Measurements from ENCODE around the gene HOXA6. TPM values are rescaled to one million over a fixed set of nuclear protein-coding genes. Genes with fewer than 3 reads are reported as not detected.

Gene HOXA6
- total RNA-seq, 4 donors from 2014 or later, result 1.1 to 13.1 (median 6.4) TPM

DNA sequence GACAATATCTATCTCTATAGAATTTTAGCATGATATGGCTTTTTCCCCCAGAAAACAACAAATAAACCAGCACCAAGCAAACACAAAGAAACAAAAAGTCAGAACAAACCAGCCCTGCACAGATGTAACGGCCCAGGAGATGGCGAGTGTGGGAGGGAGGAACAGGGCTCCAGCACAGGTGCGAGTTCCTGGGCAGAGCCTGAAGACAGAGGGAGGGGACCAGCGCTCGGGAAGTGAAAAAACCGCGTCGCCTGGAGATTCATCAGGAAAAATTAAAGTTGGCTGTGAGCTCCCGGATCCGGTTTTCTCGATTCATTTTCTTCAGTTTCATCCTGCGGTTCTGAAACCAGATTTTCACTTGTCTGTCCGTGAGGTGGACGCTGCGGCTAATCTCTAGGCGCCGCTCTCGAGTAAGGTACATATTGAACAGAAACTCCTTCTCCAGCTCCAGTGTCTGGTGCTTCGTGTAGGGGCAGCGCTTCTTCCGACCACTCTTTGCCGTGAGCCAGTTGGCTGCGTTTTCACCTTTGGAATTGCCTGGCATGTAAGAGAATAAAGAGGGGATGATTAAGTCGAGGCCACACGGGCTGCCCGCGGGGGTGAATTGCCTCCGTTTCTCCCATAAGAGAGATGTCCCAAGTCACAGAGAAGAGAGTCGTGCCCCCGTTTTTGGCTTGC lies 24.2 kb upstream of the HOXA6 start:
- DNase-seq (ENCODE audit: low spot score), result peak; percentile 20
- ATAC-seq (ENCODE audit: low FRiP score), result no peak
- TF ChIP-seq, protein P1, sequence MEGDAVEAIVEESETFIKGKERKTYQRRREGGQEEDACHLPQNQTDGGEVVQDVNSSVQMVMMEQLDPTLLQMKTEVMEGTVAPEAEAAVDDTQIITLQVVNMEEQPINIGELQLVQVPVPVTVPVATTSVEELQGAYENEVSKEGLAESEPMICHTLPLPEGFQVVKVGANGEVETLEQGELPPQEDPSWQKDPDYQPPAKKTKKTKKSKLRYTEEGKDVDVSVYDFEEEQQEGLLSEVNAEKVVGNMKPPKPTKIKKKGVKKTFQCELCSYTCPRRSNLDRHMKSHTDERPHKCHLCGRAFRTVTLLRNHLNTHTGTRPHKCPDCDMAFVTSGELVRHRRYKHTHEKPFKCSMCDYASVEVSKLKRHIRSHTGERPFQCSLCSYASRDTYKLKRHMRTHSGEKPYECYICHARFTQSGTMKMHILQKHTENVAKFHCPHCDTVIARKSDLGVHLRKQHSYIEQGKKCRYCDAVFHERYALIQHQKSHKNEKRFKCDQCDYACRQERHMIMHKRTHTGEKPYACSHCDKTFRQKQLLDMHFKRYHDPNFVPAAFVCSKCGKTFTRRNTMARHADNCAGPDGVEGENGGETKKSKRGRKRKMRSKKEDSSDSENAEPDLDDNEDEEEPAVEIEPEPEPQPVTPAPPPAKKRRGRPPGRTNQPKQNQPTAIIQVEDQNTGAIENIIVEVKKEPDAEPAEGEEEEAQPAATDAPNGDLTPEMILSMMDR (IDR thresholded peaks at IDR 0.05), result no peak

DNA sequence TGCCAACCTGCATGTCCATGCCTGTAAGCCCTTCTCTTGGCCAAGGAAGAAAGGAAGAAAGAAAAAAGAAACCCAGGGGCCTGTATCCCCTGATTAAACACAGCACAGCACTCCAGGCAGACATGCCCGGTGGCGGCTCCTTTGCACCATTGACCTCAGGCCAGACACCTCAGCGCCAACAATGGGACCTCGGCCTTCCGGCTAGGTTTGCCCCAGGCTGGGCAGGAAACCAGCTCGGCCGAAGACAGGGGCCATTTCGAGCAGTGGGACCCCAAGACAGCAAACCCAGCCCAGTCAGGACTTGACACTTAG lies 23.7 kb upstream of the HOXA6 start:
- DNase-seq (ENCODE audit: low spot score), result peak; percentile 14
- no peak for ATAC-seq (ENCODE audit: low FRiP score)

DNA sequence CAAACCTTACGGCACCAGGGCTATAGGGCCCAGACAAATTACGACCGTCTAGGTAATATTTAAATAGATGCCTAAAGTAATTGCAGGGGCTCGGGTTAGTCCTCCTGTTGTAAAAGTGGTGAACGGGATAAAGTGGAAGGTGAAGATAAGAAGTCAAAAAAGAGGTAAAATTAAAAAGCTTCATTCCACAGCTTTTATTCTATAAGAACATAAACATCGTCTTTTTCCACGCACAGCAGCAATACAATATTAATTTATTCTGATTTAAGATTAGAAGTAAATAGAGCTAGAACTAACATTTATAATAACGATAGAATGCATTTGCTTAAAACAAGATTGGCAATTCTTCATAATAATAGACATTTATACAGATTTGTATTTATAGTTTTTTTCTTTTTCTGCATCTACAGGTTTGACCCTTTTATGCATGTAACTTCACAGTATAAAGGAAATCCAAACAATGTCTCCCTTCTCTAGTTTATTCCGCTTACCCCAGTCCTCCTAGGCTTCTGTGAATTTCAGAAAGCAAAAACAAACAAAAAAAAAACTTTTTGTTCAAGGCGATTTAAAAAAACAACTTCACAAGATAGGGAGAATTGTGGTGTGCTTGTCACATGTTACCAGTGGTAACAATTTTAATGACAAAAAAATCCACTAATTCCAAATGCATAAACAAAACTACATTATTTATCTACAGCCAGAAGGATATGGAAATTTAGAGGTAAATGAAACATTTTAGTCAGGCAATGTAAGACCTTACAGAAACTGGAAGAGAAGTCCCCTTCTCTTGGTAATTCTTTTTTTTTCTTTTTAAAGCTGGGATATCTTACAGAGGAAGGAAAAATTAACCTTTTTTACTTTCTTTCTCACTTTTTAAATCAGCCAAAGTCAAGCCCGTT lies 23.1 kb upstream of the HOXA6 start:
- no peak for ATAC-seq (ENCODE audit: low FRiP score)
- no peak for DNase-seq (ENCODE audit: low spot score)
- TF ChIP-seq, protein P1 (IDR thresholded peaks at IDR 0.05), result no peak

More for the DNA sequence above, 23.7 kb upstream of the HOXA6 start:
- TF ChIP-seq, protein P1 (IDR thresholded peaks at IDR 0.05), result no peak

DNA sequence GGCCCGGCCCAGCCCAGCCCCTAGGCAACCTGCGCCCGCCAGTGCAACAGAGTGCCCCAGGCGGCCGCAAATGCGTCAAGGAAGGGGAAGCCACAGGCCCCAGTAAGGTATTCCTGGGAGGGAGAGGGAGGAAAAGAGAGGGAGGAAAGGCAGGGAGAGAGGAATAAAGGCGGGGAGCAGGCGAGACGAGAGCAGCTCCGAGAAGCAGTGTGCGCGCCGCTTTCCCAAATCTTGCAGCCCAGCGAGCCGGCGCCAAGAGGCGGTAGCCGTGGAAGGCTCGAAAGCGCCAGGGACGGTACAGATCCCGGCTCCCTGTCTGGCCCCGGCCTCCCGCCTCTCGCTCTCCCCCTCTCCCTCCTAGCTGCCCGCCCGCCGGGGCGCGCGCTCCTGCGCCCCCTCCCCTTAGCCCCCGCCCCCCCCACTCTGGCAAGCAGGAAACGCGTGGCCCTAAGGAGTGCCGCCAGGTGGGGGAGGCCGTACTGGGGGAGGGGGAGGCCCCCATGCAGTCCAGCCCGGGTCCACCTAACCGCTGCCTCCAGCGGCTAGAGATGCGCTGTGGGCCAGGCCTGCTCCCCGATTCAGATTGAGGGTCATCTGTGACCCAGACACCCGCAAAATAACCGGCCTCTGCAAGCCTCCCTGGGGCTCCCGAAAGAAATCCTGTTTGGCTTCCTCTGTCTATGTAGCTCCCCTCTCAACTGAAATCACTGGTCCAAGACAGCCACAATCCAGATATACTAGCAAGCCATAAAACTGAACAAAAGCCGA lies 22.3 kb upstream of the HOXA6 start:
- no peak for DNase-seq (ENCODE audit: low spot score)
- no peak for ATAC-seq (ENCODE audit: low FRiP score)
- TF ChIP-seq, protein P1 (IDR thresholded peaks at IDR 0.05), result no peak

DNA sequence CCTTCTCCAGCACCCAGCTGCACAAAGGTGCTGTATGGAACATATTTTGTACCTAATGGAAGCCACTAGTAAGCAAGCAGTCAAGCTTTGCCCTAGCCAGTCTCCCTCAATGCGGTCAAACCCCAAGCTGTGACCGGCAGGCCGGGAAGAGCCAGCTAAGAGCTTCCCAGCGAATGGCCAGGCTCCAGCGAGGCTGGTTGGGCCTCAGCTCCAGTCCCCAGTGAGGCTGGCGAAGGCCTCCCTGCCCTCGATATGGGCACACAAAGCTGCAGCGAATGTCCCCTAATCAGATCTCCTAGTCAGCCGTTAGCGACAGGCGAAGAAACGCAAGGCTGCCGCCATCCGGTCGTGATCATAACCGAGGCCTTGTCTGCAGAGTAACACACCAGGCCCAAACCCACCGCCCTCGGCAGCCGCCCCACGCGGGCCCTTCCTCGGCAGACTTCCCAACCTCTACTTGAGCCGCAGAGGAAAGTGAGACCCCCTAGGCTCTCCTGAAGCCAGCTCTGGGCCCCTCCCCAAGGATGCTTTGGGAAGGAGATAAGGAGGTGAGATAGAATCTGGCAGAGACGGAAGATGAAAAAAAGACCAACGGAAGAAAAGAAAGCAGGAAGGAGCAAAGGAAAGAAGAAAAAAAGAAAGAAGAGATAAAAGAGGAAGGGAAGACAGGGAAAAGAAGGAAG lies 20.8 kb upstream of the HOXA6 start:
- ATAC-seq (ENCODE audit: low FRiP score) (no peak), DNase-seq (ENCODE audit: low spot score) (no peak)
- TF ChIP-seq, protein P1 (IDR thresholded peaks at IDR 0.05), result no peak

DNA sequence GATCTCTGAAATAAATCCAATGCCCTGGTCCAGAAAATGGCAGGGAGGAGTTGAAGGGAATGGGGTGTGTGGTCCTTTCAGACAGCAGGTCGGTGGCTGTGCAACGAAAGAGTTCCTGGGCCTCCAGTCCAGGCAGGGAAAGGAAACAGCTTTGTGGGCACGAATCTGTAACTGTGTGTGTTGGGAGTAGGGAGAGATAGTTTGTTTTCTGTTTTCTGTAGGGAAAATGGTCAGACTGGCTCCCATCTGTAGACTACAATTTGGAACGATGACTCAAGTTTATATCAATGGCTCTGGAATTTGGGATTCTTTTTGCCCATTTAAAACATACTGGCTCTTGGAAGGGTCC lies 20.3 kb upstream of the HOXA6 start:
- DNase-seq (ENCODE audit: low spot score) (no peak), ATAC-seq (ENCODE audit: low FRiP score) (no peak)
- TF ChIP-seq, protein P1 (IDR thresholded peaks at IDR 0.05), result no peak
